GM19193 (cell line): Measurements from ENCODE around the gene SELENOW.
"Not testable (repeated sequence)": the region's sequence is repeated elsewhere in the genome, so short reads cannot be mapped to it uniquely, and the experiment has no call there.

Experiments used
- POLR2A ChIP-seq: IDR thresholded peaks from 4 replicates; pipeline ENCODE4 v1.6.1; 2011; ENCODE audit not compliant: insufficient read depth, insufficient read length; ENCODE audit errors: extremely low read depth

Gene SELENOW

GRCh38 chr19:47802521-47803043 lies 24.1 kb downstream of the SELENOW start:
- no peak for TF ChIP-seq POLR2A

DNA sequence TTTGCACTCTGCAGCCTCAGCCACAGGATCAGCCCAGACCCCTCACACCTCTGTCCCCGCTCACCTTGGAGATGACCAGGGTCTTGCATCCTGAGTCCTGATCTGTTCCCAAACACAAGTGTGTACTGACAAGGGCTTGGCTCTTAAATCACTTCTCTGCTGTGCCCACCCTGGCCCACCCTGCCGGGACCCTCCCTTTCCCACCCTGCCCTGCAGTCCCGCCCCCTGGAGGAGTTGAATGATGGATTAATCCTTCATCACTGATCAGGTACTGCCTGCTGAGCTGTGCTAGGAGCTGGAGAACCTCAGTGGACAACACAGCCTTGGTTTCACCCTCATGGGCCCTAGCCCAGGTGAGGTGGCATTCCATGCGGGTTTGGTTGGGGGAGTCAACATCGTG lies 25.9 kb downstream of the SELENOW start, which contains the start of gene TPRX1:
TSS of gene TPRX1 (minus strand) at position 101 of the 400 bp plus-strand sequence. CDS start at position 89, 12 bp downstream.
- TF ChIP-seq POLR2A = not testable (repeated sequence)

DNA sequence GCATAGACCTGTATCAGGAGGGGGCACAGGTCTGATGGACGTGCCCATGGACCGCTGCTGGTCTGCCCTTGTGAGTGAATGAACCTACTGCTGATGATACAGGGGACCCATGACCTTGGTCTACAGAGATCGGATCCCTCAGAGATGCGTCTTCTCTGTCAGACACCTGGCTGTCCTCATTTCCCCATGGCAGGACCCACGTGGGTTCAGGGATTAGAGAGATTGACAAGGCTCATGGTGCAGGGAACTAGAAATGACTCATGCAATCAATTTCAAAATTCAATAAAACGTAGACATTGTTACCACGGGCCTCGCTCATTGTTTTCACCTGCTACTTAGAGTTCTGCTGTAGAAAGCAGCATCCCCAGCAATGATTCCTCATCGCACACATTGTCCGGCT lies 26.8 kb downstream of the SELENOW start:
- TF ChIP-seq POLR2A = no peak

DNA sequence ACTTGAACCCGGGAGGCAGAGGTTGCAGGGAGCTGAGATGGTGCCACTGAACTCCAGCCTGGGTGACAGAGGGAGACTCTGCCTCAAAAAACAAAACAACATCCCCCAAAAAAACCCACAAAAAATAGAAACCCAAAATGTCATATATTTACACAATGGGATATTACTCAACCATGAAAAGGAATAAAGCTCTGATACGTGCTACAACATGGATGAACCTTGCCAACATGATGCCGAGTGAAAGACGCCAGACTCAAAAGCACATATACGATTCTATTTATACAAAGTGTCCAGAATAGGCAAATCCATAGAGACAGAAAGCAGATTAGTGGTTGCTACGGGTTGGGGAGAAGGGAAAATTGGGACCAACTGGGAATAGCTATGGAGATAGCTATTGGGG lies 27.9 kb downstream of the SELENOW start:
- TF ChIP-seq POLR2A = no peak

DNA sequence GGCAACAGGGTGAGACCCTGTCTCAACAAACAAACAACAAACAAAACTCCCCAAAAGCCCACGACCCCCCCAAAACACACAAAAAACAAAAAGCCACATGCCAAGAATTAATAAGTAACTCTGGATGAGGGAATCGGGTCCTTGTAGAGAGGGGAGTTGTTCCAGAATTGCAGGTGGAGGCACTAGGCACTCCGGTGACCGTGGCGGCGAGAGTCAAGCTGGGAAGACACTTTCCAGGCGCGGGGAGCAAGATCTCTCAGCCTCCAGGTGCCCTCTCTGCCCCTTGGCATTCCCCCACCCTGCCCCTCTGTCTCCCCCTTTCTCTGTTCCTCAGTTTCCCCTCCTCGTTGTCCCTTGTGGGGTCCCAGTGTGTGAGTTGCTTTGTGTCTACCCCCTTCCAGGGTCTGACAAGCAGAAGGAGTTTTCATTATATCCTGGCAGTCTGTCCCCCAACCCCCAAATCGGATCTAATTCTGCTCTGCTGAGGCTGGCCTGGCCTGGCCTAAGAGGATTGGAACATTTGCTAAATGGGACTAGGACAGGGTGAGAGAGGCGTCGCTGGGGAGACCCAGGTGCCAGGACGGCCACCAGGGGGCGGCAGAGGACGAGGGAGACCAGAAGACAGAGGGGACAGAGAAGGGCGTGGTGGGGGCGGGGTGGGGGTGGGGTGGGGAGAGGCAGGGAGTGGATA lies 34.9 kb downstream of the SELENOW start:
- no peak for TF ChIP-seq POLR2A

GRCh38 chr19:47813995-47814328 lies 35.5 kb downstream of the SELENOW start:
- TF ChIP-seq POLR2A = no peak

DNA sequence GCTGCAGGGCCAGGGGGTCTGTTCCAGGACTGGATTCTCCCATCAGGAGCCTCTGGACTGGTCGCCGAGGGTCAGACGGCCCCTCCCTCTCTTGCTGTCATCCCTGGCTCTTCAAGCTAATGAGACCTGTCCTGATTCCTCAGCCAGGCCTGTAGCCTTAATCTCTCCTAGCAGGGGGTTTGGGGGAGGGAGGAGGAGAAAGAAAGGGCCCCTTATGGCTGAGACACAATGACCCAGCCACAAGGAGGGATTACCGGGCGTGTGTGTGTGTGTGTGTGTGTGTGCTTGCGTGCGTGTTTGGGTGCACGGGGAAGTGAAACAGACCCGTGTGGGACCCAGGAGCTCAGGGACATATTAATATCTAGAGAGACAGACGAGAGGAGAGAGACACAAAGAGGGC lies 41.4 kb downstream of the SELENOW start:
- no peak for TF ChIP-seq POLR2A

- no peak for TF ChIP-seq POLR2A
Measured at GRCh38 chr19:47820410-47820809, 41.9 kb downstream of the SELENOW start.

DNA sequence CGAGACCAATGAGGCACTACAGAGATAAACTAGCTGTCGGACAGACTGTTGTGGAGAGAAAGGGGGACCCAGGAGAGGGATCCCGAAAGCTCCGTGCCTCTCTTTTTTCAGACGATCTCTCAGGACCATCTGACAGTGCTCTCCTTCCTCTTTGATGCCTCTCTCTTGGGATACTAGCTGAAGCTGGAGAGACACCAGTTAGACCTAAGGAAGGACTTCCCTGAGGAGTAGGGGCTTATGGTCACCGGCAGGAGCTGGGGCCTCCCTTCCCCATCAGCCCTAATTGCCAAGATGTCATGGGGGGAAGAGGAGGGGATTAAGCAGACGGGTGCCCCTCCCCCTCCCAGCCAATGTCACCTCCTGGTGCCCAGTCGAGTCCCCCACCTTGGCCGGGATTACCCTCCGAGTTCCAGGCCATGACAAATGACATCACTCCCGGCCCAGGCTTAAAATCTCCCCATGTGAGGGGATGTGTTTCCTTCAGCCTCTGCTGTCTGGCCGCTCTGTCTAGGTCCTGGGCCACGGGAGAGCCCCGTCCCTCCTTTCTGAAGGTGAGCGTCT lies 43.0 kb downstream of the SELENOW start, which contains the start of gene CRX:
TSS of gene CRX (plus strand) at position 478 of the 561 bp plus-strand sequence. CDS start 12,507 bp downstream, outside the sequence.
- TF ChIP-seq POLR2A = no peak

DNA sequence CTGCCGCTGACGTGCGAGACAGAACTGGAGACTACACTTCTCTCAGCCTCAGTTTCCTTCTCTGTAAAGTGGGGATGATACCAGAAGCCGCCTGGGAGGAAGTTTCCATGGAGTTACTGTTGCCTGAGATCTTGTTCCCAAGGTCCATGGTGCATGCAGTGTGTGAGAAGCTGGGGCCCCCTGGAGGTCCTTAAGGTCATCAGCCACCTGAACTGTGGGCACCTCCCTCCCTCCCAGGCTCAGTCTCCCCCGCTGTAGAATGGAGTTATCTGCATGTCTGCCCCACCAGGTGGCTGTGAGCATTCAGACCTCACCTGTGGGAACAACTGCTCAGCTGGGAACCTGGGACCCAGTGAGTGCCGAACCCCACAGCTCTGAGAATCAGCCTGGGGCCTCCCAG lies 45.9 kb downstream of the SELENOW start:
- no peak for TF ChIP-seq POLR2A

- no peak for TF ChIP-seq POLR2A
Measured at GRCh38 chr19:47826800-47827199, 48.3 kb downstream of the SELENOW start.

DNA sequence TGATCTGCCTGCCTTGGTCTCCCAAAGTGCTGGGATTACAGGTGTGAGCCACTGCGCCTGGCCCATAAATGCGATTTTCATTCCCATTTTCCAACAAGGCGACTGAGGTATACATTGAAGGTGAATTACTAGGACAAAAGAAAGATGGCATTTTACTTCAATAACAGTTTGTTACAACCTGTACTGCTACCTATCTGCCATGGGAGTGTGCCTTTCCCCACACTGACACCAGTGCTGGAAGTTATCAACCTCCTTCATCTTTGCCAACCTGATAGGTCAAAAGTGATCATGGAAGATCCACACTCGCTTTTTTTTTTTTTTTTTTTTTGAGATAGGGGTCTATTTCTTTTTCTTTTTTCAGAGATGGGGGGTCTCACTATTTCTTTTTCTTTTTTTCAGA lies 54.2 kb downstream of the SELENOW start:
- no peak for TF ChIP-seq POLR2A
